Measurements from ENCODE around the gene SIK3.

SIK3 gene

DNA sequence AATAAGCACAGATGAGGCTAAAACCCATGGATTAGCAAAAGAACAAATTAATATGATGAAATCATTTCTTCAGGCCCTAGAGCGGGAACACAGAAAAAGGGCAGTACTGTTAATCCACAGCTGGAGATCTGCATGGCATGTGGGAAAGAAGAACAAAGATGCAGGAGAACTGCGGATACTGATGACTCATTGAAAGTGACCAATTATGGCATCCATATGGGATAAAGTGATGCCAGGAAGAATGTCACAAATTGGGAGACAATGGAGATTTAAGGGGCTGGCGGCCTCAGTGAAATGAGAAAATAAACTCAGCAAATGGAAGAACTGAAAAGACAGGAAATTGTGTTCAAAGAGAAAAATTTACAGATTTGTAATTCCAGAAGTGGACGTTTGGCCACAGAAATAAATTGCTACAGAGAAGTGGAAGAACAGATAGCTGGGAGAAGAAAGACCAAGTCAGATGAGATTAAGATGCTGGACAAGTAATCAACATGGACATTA, 39.4 kb downstream of the SIK3 start:
- no peaks in the 10 kb centered on the region for H3K27me3 ChIP-seq (replicated peaks; ENCODE audit: control insufficient read depth, insufficient read depth, low read length)
- H3K4me3 ChIP-seq (replicated peaks; ENCODE audit: low read depth, low read length), result no peak overlapping the region
- TF ChIP-seq, protein P1, sequence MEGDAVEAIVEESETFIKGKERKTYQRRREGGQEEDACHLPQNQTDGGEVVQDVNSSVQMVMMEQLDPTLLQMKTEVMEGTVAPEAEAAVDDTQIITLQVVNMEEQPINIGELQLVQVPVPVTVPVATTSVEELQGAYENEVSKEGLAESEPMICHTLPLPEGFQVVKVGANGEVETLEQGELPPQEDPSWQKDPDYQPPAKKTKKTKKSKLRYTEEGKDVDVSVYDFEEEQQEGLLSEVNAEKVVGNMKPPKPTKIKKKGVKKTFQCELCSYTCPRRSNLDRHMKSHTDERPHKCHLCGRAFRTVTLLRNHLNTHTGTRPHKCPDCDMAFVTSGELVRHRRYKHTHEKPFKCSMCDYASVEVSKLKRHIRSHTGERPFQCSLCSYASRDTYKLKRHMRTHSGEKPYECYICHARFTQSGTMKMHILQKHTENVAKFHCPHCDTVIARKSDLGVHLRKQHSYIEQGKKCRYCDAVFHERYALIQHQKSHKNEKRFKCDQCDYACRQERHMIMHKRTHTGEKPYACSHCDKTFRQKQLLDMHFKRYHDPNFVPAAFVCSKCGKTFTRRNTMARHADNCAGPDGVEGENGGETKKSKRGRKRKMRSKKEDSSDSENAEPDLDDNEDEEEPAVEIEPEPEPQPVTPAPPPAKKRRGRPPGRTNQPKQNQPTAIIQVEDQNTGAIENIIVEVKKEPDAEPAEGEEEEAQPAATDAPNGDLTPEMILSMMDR (IDR thresholded peaks at IDR 0.05; ENCODE audit: insufficient read depth, low read length, poor library complexity, severe bottlenecking), result no peak
- DNase-seq (ENCODE audit: extremely low read depth, insufficient read length), result no peak
- no peaks in the 10 kb centered on the region for H3K36me3 ChIP-seq (ENCODE audit: control insufficient read depth, insufficient read depth, low read length)

GRCh38 chr11:117057727-117058126, 40.5 kb downstream of the SIK3 start:
- Histone ChIP-seq H3K27me3 (replicated peaks; ENCODE audit: control insufficient read depth, insufficient read depth, low read length) (no peaks in the 10 kb centered on the region), H3K36me3 (ENCODE audit: control insufficient read depth, insufficient read depth, low read length) (no peaks in the 10 kb centered on the region), H3K4me3 (replicated peaks; ENCODE audit: low read depth, low read length) (no peak overlapping the region)
- DNase-seq (ENCODE audit: extremely low read depth, insufficient read length), result no peak
- TF ChIP-seq, protein P1 (IDR thresholded peaks at IDR 0.05; ENCODE audit: insufficient read depth, low read length, poor library complexity, severe bottlenecking), result no peak

DNA sequence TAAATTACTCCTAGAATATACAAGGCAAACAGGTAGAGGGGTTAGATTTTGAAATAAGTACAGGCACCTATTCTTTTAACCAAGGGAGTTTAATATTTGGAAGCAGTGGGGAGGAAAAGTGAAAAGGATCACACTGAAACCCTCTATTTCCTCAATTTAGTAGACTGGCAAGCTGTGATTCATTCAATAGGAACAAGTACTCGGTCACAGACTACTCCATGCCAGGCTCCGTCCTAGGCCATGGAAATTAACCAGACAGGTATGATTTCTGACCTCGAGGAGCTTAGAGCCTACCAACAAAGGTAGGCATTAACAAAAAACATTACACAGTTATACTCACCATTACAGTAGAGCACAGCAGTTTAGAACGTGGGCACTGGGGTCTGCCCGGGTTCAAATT, 40.9 kb downstream of the SIK3 start:
- TF ChIP-seq, protein P1 (IDR thresholded peaks at IDR 0.05; ENCODE audit: insufficient read depth, low read length, poor library complexity, severe bottlenecking), result no peak
- no peaks in the 10 kb centered on the region for H3K36me3 ChIP-seq (ENCODE audit: control insufficient read depth, insufficient read depth, low read length)
- no peak for DNase-seq (ENCODE audit: extremely low read depth, insufficient read length)
- no peaks in the 10 kb centered on the region for H3K27me3 ChIP-seq (replicated peaks; ENCODE audit: control insufficient read depth, insufficient read depth, low read length)
- no peak overlapping the region for H3K4me3 ChIP-seq (replicated peaks; ENCODE audit: low read depth, low read length)

- H3K27me3 ChIP-seq (replicated peaks; ENCODE audit: control insufficient read depth, insufficient read depth, low read length), result no peaks in the 10 kb centered on the region
- TF ChIP-seq, protein P1 (IDR thresholded peaks at IDR 0.05; ENCODE audit: insufficient read depth, low read length, poor library complexity, severe bottlenecking), result no peak
- H3K4me3 ChIP-seq (replicated peaks; ENCODE audit: low read depth, low read length), result no peak overlapping the region
- DNase-seq (ENCODE audit: extremely low read depth, insufficient read length), result no peak
- H3K36me3 ChIP-seq (ENCODE audit: control insufficient read depth, insufficient read depth, low read length), result no peaks in the 10 kb centered on the region
Measured at GRCh38 chr11:117055469-117055868, 42.8 kb downstream of the SIK3 start.

DNA sequence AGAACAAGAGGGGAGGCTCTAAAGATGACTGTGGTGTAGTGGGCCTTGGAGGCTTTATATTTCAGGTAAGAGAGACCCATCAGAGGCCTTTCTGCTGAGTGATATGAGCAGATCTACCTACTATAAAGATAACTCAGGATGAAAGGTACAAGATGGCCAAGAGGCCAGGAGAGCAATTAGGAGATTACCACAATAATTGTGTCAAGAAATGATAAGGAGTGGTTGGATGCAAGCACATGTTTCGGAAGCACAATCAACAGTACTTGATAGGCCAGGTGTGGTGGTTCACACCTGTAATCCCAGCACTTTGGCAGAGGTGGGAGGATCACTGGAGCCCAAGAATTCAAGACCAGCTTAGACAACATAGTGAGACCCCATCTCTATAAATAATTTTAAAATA, 43.8 kb downstream of the SIK3 start:
- no peak for DNase-seq (ENCODE audit: extremely low read depth, insufficient read length)
- Histone ChIP-seq H3K27me3 (replicated peaks; ENCODE audit: control insufficient read depth, insufficient read depth, low read length) (no peaks in the 10 kb centered on the region), H3K4me3 (replicated peaks; ENCODE audit: low read depth, low read length) (no peak overlapping the region), H3K36me3 (ENCODE audit: control insufficient read depth, insufficient read depth, low read length) (no peaks in the 10 kb centered on the region)
- TF ChIP-seq, protein P1 (IDR thresholded peaks at IDR 0.05; ENCODE audit: insufficient read depth, low read length, poor library complexity, severe bottlenecking), result no peak
